GM18868 (cell line): Measurements from ENCODE around the gene ENOSF1.
"Not testable (repeated sequence)": the region's sequence is repeated elsewhere in the genome, so short reads cannot be mapped to it uniquely, and the experiment has no call there.

ENCODE experiments used
- ATAC-seq: cut with Tn5 transposase; IDR thresholded peaks from one replicate; pipeline ENCODE4 v1.9.1; 2021; ENCODE audit warnings: mild to moderate bottlenecking, moderate library complexity; ENCODE audit not compliant: unreplicated experiment

The ENOSF1 gene, protein sequence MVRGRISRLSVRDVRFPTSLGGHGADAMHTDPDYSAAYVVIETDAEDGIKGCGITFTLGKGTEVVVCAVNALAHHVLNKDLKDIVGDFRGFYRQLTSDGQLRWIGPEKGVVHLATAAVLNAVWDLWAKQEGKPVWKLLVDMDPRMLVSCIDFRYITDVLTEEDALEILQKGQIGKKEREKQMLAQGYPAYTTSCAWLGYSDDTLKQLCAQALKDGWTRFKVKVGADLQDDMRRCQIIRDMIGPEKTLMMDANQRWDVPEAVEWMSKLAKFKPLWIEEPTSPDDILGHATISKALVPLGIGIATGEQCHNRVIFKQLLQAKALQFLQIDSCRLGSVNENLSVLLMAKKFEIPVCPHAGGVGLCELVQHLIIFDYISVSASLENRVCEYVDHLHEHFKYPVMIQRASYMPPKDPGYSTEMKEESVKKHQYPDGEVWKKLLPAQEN

GRCh38 chr18:712401-713134, at the start of gene ENOSF1:
Gene ENOSF1, minus strand, starts transcription at chr18:712630. Its CDS starts 43 bp downstream, at chr18:712587.
- peak; percentile 88 for ATAC-seq

DNA sequence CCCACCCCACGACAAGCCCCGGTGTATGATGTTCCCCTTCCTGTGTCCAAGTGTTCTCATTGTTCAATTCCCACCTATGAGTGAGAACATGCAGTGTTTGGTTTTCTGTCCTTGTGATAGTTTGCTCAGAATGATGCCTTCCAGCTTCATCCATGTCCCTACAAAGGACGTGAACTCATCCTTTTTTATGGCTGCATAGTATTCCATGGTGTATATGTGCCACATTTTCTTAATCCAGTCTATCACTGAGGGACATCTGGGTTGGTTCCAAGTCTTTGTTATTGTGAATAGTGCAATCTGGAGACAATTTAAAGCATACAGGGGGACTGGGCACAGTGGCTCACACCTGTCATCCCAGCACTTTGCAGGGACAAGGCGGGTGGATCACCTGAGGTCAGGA, 47.4 kb upstream of the ENOSF1 start:
- not testable (repeated sequence) for ATAC-seq

GRCh38 chr18:755506-755905, 43.1 kb upstream of the ENOSF1 start:
- no peak for ATAC-seq

DNA sequence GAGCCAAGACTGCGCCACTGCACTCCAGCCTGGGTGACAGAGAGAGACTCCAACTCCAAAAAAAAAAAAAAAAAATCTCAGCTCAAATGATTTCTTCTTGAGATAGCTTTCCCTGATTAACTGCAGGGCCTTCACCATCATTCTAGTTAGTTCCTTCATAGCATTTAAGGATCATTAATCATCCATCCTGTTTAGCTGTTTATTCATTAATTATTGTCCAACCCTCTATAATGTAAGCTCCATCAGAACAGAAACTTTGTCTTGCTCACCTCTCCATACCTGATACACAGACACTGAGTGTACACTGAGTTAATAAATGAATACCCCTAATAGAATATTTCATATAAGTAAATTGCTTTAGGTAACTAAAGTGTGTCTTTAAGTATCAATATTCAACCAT, 42.2 kb upstream of the ENOSF1 start:
- ATAC-seq = no peak

- no peak for ATAC-seq
Observed at GRCh38 chr18:750456-750855, 38.0 kb upstream of the ENOSF1 start.

DNA sequence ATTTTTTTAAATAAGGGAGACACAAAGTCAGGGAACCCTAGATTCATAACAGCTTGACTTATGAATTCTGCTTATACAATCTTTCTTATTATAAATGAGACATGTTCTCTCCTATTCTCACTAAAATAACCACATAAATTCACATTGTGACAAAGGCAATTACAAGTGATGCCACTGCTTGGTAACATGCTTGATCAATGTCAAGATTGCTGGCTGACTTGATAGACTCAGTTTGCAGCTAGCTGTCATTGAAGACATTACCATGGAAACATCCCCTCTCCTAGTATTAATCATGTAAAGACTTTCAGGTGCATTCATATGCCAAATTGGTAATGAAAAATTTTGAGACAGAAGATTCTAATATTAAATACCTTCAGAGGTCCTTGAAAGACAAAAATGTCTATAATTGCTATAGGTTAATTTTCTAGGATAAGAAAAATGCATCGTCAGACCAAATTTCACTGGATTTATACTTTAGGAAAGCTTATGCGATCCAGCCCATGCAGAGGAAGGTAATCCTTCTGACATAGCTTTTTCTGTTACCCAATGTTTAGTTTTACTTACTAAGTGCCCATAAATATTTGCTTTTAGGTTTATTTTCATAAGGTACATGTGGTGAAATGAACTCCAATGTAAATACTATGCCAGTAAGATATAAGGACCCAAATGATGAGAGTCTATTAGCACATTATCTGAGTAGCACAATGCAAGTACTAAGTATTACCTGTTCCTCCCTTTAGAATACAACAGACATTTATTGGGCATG, 32.6 kb upstream of the ENOSF1 start:
- no peak for ATAC-seq

- ATAC-seq = peak; percentile 91
Observed at GRCh38 chr18:741931-742512, 29.6 kb upstream of the ENOSF1 start.

GRCh38 chr18:732371-732770, 19.9 kb upstream of the ENOSF1 start:
- no peak for ATAC-seq

- ATAC-seq = no peak
Observed at GRCh38 chr18:731185-731584, 18.8 kb upstream of the ENOSF1 start.

- ATAC-seq = no peak
Observed at GRCh38 chr18:730692-731091, 18.3 kb upstream of the ENOSF1 start.

GRCh38 chr18:730120-730519, 17.7 kb upstream of the ENOSF1 start:
- not testable (repeated sequence) for ATAC-seq

DNA sequence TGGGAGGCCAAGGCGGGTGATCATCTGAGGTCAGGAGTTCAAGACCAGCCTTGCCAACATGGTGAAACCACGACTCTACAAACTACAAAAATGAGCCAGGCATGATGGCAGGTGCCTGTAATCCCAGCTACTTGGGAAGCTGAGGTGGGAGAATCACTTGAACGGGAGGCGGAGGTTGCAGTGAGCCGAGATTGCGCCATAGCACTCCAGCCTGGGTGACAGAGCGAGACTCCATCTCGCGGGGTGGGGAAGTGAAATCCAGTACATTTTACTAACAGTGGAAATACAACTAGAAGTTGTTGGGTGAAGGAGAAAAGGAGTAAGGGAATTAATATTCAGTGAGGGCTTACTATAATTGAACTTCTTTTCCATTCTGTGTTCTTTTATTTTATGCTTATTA, 13.2 kb upstream of the ENOSF1 start:
- ATAC-seq = no peak

GRCh38 chr18:723541-724080, 11.2 kb upstream of the ENOSF1 start:
- ATAC-seq = no peak

DNA sequence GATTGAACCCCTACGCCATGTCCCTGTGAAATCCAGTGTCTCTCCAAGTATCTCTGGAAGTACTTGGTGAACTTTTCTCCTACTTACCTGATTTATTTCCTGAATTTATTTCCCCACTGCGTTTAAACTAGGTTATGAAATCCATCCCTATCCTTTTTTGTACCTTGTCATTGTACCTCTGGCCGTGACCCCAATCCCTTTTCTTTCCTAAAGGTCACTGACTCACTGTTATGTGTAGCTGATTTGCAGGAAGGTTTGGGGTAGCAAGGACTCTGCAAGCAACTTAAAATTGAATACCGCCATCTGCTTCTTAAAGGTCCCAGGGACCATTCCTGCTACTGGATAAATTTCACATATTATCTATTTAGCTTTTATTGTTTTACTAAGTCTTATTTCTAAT, 4.6 kb upstream of the ENOSF1 start:
- ATAC-seq = no peak

GRCh38 chr18:715626-716025, 3.2 kb upstream of the ENOSF1 start:
- ATAC-seq = no peak

DNA sequence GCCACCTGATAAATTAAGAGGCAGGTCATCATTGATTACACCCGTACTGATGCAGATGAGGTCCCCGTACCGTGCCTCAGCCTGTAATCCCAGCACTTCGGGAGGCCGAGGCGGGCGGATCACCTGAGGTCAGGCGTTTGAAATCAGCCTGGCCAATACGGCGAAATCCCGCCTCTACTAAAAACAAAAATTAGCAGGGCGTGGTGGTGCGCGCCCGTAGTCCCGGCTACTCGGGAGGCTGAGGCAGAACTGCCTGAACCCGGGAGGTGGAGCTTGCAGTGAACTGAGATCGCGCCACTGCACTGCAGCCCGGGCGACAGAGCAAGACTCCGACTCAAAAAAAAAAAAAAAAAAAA, 683 bp upstream of the ENOSF1 start:
- no peak for ATAC-seq

DNA sequence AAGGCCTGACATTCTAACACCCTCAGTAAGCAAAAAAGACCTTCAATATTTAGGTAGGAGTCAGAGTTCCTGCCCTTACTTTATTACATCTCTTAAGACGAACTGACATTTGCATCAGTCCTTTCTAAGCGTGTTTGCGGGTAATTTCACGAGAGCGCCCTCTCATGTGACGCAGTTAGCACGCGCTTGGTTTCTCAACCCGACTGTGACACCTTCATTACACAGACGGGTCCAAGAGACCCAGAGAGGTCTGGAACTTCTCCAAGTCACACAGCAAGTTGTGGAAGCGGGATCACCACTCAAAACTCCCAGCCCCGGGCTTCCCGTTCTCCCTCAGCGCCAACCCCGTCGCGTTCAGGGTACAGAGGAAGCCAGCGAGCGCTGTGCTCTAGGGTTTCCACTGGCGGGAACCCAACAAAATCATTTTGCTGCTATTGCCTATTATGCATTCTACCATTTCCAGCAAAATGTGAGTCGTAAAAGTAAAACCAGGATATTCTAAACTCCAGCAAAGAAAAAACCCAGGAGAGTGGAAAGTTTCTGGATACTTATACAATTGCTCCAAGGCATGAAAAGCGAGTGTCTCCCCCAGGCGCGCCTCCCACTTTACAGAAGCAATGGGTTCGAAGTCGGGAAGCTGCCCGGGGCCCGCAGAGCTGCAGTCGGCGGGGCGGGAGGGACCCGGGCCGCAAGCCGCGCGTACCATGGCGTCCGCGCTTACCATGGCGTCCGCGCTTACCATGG, 601 bp downstream of the ENOSF1 start:
- peak; percentile 70 for ATAC-seq

- ATAC-seq = peak; percentile 4
Observed at GRCh38 chr18:711310-711656, 1.1 kb downstream of the ENOSF1 start.

DNA sequence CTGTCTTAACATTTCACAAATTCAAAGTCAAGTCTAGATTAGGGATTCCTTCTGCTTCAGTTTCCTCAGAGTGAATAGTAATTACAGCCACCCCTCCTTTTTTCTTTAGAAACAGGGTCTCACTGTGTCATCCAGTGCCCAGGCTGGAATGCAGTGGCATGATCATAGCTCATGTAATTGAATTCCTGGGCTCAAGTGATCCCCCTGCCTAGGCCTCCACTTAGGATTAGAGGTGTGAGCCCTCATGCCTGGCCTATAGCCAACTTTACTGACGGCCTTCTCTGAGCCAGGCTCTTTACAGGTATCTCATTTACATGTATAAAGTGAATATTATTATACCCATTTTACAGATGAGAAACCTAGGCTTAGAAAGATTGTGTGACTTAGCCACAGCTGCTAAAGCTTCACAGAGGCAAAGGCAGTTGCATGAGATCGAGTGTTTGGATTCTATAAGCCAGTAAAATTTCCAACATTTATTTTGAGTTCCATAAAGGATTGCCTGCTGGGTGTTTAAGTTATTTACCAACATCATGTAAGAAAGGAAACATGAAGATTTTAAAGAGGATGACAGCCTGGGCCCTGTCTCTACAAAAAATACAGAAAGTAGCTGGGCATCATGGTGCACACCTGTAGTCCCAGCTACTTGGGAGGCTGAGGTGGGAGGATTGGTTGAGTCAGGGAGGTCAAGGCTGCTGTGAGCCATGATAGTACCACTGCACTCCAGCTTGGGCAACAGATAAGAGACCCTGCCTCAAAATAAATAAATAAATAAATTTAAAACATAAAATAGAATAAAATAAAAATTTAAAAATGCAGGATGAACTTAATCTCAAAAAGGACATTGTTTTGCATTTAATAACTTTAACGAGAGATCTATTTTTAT, 1.8 kb downstream of the ENOSF1 start:
- ATAC-seq = no peak
